ENCODE data around the gene SPIRE2. TPM values are rescaled to one million over a fixed set of nuclear protein-coding genes. Genes with fewer than 3 reads are reported as not detected.

SPIRE2 gene
- total RNA-seq, 1 experiment from 2014 or later, result 3.8 TPM

DNA sequence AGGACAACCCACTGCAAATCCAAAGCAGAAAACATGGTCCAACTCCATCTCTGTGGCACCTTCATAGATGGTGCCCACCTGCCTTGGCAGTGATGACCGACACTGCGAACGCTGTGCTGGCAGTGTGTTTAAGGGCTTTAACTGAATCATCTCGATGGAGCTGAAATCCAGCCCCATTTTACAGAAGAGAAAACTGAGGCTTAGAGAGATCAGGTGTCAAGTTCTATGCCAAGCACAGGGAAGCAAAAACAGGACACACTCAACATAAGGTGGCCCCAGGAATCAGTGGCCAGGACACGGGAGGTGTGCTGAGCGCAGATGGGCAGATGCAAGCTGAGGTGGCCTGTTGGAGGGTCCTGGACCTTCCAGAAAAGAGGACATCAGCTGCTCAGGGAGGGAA lies 34.5 kb downstream of the SPIRE2 start:
- Mint-ChIP-seq H3K27me3 (ENCODE audit: insufficient read depth, unreplicated experiment) (no peaks in the 10 kb centered on the region), H3K9me3 (ENCODE audit: unreplicated experiment) (no peaks in the 10 kb centered on the region), H3K4me3 (ENCODE audit: unreplicated experiment) (peak overlapping the region; percentile 11), H3K36me3 (ENCODE audit: insufficient read depth, unreplicated experiment) (peaks cover 15% of the 10 kb centered on the region), H3K4me1 (ENCODE audit: insufficient read depth, unreplicated experiment) (peaks cover 27% of the 10 kb centered on the region), H3K27ac (ENCODE audit: low read depth, unreplicated experiment) (no peak overlapping the region)
- no TSS peak for BruUV-seq (replicated peaks)
- ChIA-PET CTCF (interaction anchor here (0.6 to 5.6 kb wide), 5 partner anchors 46 to 263 kb away, joined by 3 to 56 read pairs (median 3); partner anchors contain the start of genes FANCA and SPATA2L), POLR2A (interaction anchor here (1.1 to 2.6 kb wide), 4 partner anchors 10 to 176 kb away, joined by 3 to 32 read pairs (median 4); partner anchors contain the start of genes CDK10 and TCF25)
- intact Hi-C loops (cut with micrococcal nuclease), result no loop called here
- TF ChIP-seq, protein P1, sequence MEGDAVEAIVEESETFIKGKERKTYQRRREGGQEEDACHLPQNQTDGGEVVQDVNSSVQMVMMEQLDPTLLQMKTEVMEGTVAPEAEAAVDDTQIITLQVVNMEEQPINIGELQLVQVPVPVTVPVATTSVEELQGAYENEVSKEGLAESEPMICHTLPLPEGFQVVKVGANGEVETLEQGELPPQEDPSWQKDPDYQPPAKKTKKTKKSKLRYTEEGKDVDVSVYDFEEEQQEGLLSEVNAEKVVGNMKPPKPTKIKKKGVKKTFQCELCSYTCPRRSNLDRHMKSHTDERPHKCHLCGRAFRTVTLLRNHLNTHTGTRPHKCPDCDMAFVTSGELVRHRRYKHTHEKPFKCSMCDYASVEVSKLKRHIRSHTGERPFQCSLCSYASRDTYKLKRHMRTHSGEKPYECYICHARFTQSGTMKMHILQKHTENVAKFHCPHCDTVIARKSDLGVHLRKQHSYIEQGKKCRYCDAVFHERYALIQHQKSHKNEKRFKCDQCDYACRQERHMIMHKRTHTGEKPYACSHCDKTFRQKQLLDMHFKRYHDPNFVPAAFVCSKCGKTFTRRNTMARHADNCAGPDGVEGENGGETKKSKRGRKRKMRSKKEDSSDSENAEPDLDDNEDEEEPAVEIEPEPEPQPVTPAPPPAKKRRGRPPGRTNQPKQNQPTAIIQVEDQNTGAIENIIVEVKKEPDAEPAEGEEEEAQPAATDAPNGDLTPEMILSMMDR (IDR thresholded peaks at IDR 0.05; ENCODE audit: unreplicated experiment), result no peak
- no peak for DNase-seq (ENCODE audit: unreplicated experiment)

DNA sequence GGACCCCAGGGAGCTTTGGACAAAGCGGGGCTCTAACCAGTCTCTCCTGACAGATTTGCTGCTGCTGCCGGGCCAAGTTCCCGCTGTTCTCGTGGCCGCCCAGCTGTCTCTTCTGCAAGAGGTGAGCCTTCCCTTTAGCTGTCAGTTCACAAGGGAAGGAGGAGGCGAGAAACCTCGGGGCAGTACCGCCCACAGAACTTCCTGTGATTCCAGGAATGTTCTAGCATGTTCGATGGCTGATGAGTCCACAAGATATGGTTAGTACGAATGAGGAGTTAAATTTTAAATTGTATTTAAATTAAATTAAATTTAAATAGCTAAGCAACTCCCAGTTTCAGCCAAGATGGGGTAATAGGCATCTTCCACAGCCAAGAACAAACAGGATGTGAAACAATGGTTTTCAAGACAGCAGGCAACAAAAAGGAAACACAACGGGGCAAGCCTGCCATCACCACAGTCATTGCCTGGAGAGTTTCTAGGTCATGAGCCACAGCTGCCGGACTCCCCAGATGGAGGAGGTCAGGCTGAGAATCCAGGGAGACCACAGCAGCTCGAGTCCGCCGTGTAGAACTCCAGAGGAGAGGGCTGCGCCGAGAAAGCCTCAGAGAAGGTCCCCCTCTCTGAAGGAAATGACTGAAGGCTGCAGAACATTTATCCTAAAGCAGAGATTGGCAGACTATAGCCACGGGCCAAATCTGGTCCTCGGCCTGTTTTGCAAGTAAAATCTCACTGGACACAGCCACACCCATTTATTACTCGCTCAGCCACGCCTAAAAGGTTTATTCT lies 35.7 kb downstream of the SPIRE2 start:
- no peaks in the 10 kb centered on the region for H3K9me3 Mint-ChIP-seq (ENCODE audit: unreplicated experiment)
- peak overlapping the region; percentile 11 for H3K4me3 Mint-ChIP-seq (ENCODE audit: unreplicated experiment)
- H3K27ac Mint-ChIP-seq (ENCODE audit: low read depth, unreplicated experiment), result no peak overlapping the region
- TF ChIP-seq, protein P1 (IDR thresholded peaks at IDR 0.05; ENCODE audit: unreplicated experiment), result no peak
- H3K36me3 Mint-ChIP-seq (ENCODE audit: insufficient read depth, unreplicated experiment), result peaks cover 17% of the 10 kb centered on the region
- intact Hi-C loops (cut with micrococcal nuclease), result no loop called here
- POLR2A ChIA-PET, result interaction anchor here (0.6 to 2.6 kb wide), 9 partner anchors 9 to 177 kb away, joined by 3 to 32 read pairs (median 3); partner anchors contain the start of genes CDK10, SPATA2L and TCF25
- no peaks in the 10 kb centered on the region for H3K27me3 Mint-ChIP-seq (ENCODE audit: insufficient read depth, unreplicated experiment)
- peak; percentile 44 for DNase-seq (ENCODE audit: unreplicated experiment)
- no TSS peak for BruUV-seq (replicated peaks)
- H3K4me1 Mint-ChIP-seq (ENCODE audit: insufficient read depth, unreplicated experiment), result peaks cover 27% of the 10 kb centered on the region
- CTCF ChIA-PET, result interaction anchor here (0.5 to 5.6 kb wide), 5 partner anchors 158 to 230 kb away, joined by 3 to 56 read pairs (median 3); partner anchors contain the start of gene SPATA2L

DNA sequence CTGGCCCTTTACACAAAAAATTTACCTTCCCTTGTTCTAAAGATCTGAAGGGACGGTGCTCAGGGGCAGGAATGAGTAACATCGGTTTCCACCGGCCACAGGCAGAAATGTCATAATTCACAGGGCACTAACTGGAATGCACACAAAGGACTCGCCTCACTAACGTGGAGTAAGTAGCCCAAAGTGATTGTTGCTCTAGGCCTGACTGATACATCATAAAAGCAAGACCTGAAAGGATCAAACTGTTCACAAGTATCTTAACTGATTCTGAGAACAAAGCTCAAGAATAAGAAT lies 36.2 kb downstream of the SPIRE2 start:
- no peaks in the 10 kb centered on the region for H3K27me3 Mint-ChIP-seq (ENCODE audit: insufficient read depth, unreplicated experiment)
- intact Hi-C loops (cut with micrococcal nuclease), result no loop called here
- BruUV-seq (replicated peaks), result no TSS peak
- peaks cover 17% of the 10 kb centered on the region for H3K36me3 Mint-ChIP-seq (ENCODE audit: insufficient read depth, unreplicated experiment)
- no peak overlapping the region for H3K27ac Mint-ChIP-seq (ENCODE audit: low read depth, unreplicated experiment)
- no peak overlapping the region for H3K4me3 Mint-ChIP-seq (ENCODE audit: unreplicated experiment)
- TF ChIP-seq, protein P1 (IDR thresholded peaks at IDR 0.05; ENCODE audit: unreplicated experiment), result no peak
- H3K4me1 Mint-ChIP-seq (ENCODE audit: insufficient read depth, unreplicated experiment), result peaks cover 27% of the 10 kb centered on the region
- ChIA-PET POLR2A (interaction anchor here (0.6 to 2.6 kb wide), 5 partner anchors 9 to 169 kb away, joined by 3 to 32 read pairs (median 3); partner anchors contain the start of genes SPATA2L and TCF25), CTCF (interaction anchor here (0.5 to 0.6 kb wide), 2 partner anchors 159 to 193 kb away, joined by 3 read pairs; no protein-coding TSS in a partner anchor)
- peak; percentile 34 for DNase-seq (ENCODE audit: unreplicated experiment)
- no peaks in the 10 kb centered on the region for H3K9me3 Mint-ChIP-seq (ENCODE audit: unreplicated experiment)

DNA sequence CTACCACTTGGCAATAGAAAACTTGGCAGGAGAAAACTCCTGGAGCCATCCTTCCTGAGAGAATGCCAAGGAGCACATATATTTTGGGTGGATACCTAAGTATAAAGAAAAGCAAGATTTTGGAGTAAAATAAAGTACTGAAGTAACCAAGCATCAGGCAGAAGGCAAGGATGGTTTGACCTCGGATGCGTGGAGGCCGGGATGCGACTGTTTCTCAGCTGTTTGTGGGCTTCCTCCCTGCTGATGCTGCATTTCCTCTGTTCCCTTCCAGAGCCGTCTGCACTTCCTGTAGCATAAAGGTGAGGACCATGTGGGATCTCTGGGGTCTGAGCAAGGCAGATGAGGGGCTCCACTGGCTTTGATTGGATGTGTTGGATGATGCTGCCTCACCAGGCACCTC lies 39.6 kb downstream of the SPIRE2 start:
- Mint-ChIP-seq H3K27me3 (ENCODE audit: insufficient read depth, unreplicated experiment) (no peaks in the 10 kb centered on the region), H3K4me3 (ENCODE audit: unreplicated experiment) (no peak overlapping the region), H3K9me3 (ENCODE audit: unreplicated experiment) (no peaks in the 10 kb centered on the region), H3K4me1 (ENCODE audit: insufficient read depth, unreplicated experiment) (peaks cover 20% of the 10 kb centered on the region), H3K27ac (ENCODE audit: low read depth, unreplicated experiment) (no peak overlapping the region), H3K36me3 (ENCODE audit: insufficient read depth, unreplicated experiment) (peaks cover 11% of the 10 kb centered on the region)
- BruUV-seq (replicated peaks), result no TSS peak
- ChIA-PET POLR2A (no interaction called here), CTCF (no interaction called here)
- intact Hi-C loops (cut with micrococcal nuclease), result no loop called here
- TF ChIP-seq, protein P1 (IDR thresholded peaks at IDR 0.05; ENCODE audit: unreplicated experiment), result no peak
- DNase-seq (ENCODE audit: unreplicated experiment), result no peak

Measured in MCF 10A (cell line).